Esophagus squamous epithelium (tissue), 5 donors: ENCODE results near the gene EXOC8. TPM values are rescaled to one million over a fixed set of nuclear protein-coding genes. Genes with fewer than 3 reads are reported as not detected.
"Not testable (repeated sequence)": the region's sequence is repeated elsewhere in the genome, so short reads cannot be mapped to it uniquely, and the experiment has no call there.

Experiments used
- DNase-seq: peaks from one replicate; lab custom pipeline; 2025; lab: John Stamatoyannopoulos, UW
- H3K27ac ChIP-seq, 4 donors: fragments of 200-600 bp; sonication (generic); one replicate each; pipeline ENCODE4 v1.5.1; 2016 to 2019; ENCODE audit warnings: mild to moderate bottlenecking in 1 of 4
- H3K27me3 ChIP-seq, 4 donors: fragments of 200-600 bp; sonication (generic); 1 replicate in 3 of 4; 2 replicates in 1 of 4; pipeline versions ENCODE4 v1.5.1 to v1.6.0; 2017 to 2021; ENCODE audit warnings: antibody characterized with exemption in 1 of 4
- H3K36me3 ChIP-seq, 3 donors: fragments of 200-600 bp; sonication (generic); one replicate each; pipeline ENCODE4 v1.5.1; 2016 to 2019
- H3K4me1 ChIP-seq, 3 donors: fragments of 200-600 bp; sonication (generic); one replicate each; pipeline ENCODE4 v1.5.1; 2017 to 2019
- H3K4me3 ChIP-seq, 4 donors: fragments of 200-600 bp; sonication (generic); 1 replicate in 3 of 4; 2 replicates in 1 of 4; pipeline ENCODE4 v1.5.1; 2016 to 2019; ENCODE audit warnings: mild to moderate bottlenecking in 2 of 4, moderate library complexity in 1 of 4
- H3K9me3 ChIP-seq, 3 donors: fragments of 200-600 bp; sonication (generic); one replicate each; pipeline ENCODE4 v1.5.1; 2016 to 2019
- POLR2A ChIP-seq, 4 donors: fragments of 450-650 bp; IDR thresholded peaks; one replicate each; pipeline ENCODE4 v1.6.1; 2017; ENCODE audit warnings: antibody characterized with exemption in 4 of 4, mild to moderate bottlenecking in 4 of 4, moderate library complexity in 3 of 4
- WGBS, 2 donors: methylation state at CpG; one replicate each; pipeline ENCODE4 v1.1.5; 2018; 5-methylcytosine and 5-hydroxymethylcytosine counted together
- intact Hi-C: fragments of 100-400 bp; cut with DNase I; formaldehyde crosslinking; loops from one replicate; pipeline ENCODE4 v1.15.0; 2022
- total RNA-seq, 4 donors: library from RNA; depleted of rRNA; stranded (reverse); fragments of >200 nt; gene quantifications; one replicate each; pipeline ENCODE4 v1.1.0, GENCODE V29; 2016
- TF ChIP-seq, protein P1 (sequence below), 6 experiments: fragments of 450-650 bp in 4 of 6; fragments of 200-600 bp in 2 of 6; sonication (generic) in 2 of 6; IDR thresholded peaks; one replicate each; pipeline ENCODE4 v1.5.1; 2016 to 2019; ENCODE audit warnings: antibody characterized with exemption in 6 of 6, mild to moderate bottlenecking in 4 of 6, moderate library complexity in 4 of 6
- donor health status: DM: yes; HTN: yes; CAD: no.

The EXOC8 gene
- total RNA-seq, 4 donors from 2014 or later: 10.6 to 12.8 (median 11.7) TPM

DNA sequence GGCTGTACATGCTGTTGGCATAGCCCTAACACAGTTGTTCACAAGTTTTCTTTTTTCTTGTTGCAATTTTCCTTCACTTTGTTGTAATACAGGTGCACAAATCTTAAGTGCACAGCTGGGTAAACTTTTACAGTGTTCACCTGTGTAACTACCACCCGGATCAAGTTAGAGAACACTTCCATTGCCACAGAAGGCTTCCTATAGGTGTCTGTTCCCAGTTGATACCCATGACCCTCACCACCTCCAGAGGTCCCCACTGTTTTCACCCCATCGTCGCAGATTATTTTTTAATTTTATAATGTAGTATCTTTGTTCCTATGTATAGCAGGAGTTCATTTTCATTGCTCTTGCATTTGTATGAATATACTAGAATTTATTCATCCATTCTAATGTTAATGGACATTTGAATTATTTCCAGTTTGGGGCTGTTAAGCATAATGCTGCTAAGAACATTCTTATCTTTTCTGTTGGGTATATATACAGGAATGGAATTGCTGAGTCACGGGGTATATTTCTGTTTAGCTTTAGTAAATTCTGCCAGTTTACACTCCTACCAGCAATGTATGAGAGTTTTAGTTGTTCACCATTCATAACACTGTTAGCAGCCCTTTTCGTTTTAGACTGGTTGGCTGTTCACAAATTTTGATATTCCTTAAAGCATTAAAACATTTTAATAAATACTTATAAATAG lies 16.8 kb upstream of the EXOC8 start:
- Histone ChIP-seq H3K9me3 (no peaks in the 10 kb centered on the region), H3K27ac (no peak overlapping the region), H3K4me3 (no peak overlapping the region), H3K27me3 (no peaks in the 10 kb centered on the region), H3K36me3 (peaks cover 0 to 45% (median 8%) of the 10 kb centered on the region in 3 donors), H3K4me1 (peaks cover 0 to 11% (median 0%) of the 10 kb centered on the region in 3 donors)
- no peak for DNase-seq
- no peak for TF ChIP-seq POLR2A (IDR thresholded peaks at IDR 0.05)
- TF ChIP-seq, protein P1, sequence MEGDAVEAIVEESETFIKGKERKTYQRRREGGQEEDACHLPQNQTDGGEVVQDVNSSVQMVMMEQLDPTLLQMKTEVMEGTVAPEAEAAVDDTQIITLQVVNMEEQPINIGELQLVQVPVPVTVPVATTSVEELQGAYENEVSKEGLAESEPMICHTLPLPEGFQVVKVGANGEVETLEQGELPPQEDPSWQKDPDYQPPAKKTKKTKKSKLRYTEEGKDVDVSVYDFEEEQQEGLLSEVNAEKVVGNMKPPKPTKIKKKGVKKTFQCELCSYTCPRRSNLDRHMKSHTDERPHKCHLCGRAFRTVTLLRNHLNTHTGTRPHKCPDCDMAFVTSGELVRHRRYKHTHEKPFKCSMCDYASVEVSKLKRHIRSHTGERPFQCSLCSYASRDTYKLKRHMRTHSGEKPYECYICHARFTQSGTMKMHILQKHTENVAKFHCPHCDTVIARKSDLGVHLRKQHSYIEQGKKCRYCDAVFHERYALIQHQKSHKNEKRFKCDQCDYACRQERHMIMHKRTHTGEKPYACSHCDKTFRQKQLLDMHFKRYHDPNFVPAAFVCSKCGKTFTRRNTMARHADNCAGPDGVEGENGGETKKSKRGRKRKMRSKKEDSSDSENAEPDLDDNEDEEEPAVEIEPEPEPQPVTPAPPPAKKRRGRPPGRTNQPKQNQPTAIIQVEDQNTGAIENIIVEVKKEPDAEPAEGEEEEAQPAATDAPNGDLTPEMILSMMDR (IDR thresholded peaks at IDR 0.05): no peak
- WGBS, 2 donors: 77 to 82% methylated on average over 5 of the region's 5 CpGs
- intact Hi-C loops: loop anchor here (5.0 kb wide), 1 partner anchor 253 kb away; no protein-coding TSS in a partner anchor

DNA sequence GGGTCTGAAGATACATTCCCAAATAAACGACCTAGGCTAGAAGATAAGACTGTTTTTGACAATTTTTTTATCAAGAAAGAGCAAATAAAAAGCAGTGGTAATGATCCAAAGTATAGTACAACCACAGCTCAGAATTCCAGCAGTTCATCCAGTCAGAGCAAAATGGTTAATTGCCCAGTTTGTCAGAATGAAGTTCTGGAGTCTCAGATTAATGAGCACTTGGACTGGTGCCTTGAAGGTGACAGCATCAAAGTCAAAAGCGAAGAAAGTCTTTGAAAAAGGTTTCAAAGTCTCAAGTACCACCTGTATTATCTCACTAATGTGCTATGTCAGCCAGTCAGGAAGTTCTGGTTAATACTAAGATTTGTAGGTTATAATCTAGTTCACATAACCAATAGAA lies 15.4 kb upstream of the EXOC8 start:
- intact Hi-C loops: no loop called here
- no peak overlapping the region for H3K27ac ChIP-seq
- peaks cover 0 to 3% (median 0%) of the 10 kb centered on the region in 3 donors for H3K4me1 ChIP-seq
- no peak for DNase-seq
- H3K9me3 ChIP-seq: no peaks in the 10 kb centered on the region
- H3K4me3 ChIP-seq: no peak overlapping the region
- 68 to 69% methylated on average over 2 of the region's 2 CpGs for WGBS, 2 donors
- no peaks in the 10 kb centered on the region for H3K27me3 ChIP-seq
- no peak for TF ChIP-seq POLR2A (IDR thresholded peaks at IDR 0.05)
- TF ChIP-seq, protein P1 (IDR thresholded peaks at IDR 0.05): no peak
- H3K36me3 ChIP-seq: peaks cover 0 to 59% (median 17%) of the 10 kb centered on the region in 3 donors

DNA sequence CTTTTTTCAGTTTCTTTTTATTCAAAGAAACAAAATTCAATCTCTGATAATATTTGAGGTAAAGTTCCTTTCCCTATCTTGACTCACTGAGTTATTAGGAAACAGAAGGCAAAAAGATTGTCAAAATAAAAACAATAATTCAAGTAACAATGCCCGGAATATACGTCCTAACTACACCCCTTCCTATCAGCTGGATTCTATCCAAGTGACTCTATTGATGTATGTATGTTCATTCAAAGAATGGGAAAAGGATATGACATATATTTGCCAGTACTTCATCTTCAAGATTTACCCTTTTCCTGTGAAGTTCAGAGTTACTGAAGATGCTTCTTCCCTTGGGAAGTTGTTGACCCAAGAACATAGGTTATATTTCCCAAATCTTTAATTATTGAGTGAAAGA lies 14.2 kb upstream of the EXOC8 start:
- H3K4me1 ChIP-seq: no peaks in the 10 kb centered on the region
- H3K9me3 ChIP-seq: no peaks in the 10 kb centered on the region
- no peak for DNase-seq
- WGBS, 2 donors: 54 to 71% methylated on average over 2 of the region's 2 CpGs
- no peak overlapping the region for H3K27ac ChIP-seq
- H3K4me3 ChIP-seq: no peak overlapping the region
- H3K27me3 ChIP-seq: no peaks in the 10 kb centered on the region
- peaks cover 0 to 72% (median 21%) of the 10 kb centered on the region in 3 donors for H3K36me3 ChIP-seq
- TF ChIP-seq, protein P1 (IDR thresholded peaks at IDR 0.05): no peak
- TF ChIP-seq POLR2A (IDR thresholded peaks at IDR 0.05): no peak
- intact Hi-C loops: no loop called here

DNA sequence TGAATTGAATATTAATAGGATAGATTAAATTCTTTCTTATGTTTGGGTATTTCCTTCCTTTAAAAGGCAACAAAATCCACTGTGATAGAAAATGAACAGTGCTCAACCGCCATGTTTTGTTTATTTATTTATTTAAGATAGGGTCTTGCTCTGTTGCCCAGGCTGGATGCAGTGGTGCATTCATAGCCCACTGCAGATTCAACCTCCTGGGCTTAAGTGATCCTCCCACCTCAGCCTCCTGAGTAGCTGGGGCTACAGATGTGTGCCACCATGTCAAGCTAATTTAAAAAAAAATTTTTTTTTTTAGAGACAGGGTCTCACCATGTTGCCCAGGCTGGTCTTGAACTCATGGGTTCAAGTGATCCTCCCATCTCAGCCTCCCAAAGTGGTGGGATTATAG lies 11.2 kb upstream of the EXOC8 start:
- DNase-seq, H3K27me3 ChIP-seq, intact Hi-C loops, H3K27ac ChIP-seq, H3K9me3 ChIP-seq, H3K4me1 ChIP-seq, H3K4me3 ChIP-seq: not testable (repeated sequence)
- WGBS, 2 donors: 96 to 100% methylated on average over 1 of the region's 1 CpG
- H3K36me3 ChIP-seq: peaks cover 0 to 95% (median 21%) of the 10 kb centered on the region in 3 donors

DNA sequence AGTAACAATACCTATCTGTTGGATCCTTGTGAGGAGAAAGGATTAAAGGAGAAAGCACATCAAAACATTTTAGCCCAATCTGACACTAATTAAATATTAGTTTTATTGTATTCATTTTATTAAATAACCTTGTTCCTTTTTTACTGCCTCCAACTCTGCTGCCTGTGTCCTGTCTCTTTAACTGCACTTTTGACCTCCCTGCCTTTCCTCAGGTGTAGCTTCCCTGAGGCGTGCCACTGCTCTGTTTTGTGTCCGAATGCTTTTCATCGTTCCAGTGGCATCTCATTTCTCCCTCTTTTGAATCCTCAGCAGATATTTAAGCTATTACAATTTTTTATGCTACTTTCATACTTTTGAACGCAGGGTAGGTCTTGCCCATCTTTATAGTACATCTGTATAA lies 10.8 kb upstream of the EXOC8 start:
- no peaks in the 10 kb centered on the region for H3K27me3 ChIP-seq
- WGBS, 2 donors: 93% methylated on average over 4 of the region's 4 CpGs
- intact Hi-C loops: no loop called here
- H3K9me3 ChIP-seq: no peaks in the 10 kb centered on the region
- no peaks in the 10 kb centered on the region for H3K4me1 ChIP-seq
- no peak overlapping the region for H3K27ac ChIP-seq
- no peak overlapping the region for H3K4me3 ChIP-seq
- no peak for TF ChIP-seq POLR2A (IDR thresholded peaks at IDR 0.05)
- no peak for DNase-seq
- H3K36me3 ChIP-seq: peaks cover 0 to 94% (median 21%) of the 10 kb centered on the region in 3 donors

DNA sequence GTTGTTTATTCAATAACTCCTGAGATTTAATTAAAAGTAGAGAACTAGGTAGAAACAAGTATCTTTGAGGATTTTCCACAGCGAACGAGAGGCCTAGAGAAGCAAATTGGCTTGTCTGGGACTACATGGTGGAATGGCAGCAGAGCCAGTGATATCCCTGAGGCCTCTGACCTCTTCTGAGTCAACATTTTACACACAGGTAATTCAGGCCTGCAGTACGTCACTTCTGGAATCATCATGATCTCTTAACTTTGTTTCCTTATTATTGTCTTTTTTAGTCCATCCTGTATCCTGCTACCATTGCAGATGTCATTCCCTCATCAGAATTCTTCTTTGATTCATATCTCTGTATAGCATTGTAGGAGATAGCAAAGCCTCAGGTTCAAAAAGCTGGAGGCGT lies 10.3 kb upstream of the EXOC8 start:
- intact Hi-C loops: no loop called here

More for the DNA sequence above, 10.3 kb upstream of the EXOC8 start:
- no peak overlapping the region for H3K4me3 ChIP-seq
- 90% methylated on average over 4 of the region's 4 CpGs for WGBS, 2 donors
- no peaks in the 10 kb centered on the region for H3K9me3 ChIP-seq
- H3K27me3 ChIP-seq: no peaks in the 10 kb centered on the region
- peaks cover 0 to 94% (median 17%) of the 10 kb centered on the region in 3 donors for H3K36me3 ChIP-seq
- H3K4me1 ChIP-seq: no peaks in the 10 kb centered on the region
- TF ChIP-seq, protein P1 (IDR thresholded peaks at IDR 0.05): no peak
- no peak for TF ChIP-seq POLR2A (IDR thresholded peaks at IDR 0.05)
- H3K27ac ChIP-seq: no peak overlapping the region
- no peak for DNase-seq
